GM21528 (cell line): ENCODE results near the gene PTPRD.

Source experiments
- ATAC-seq: cut with Tn5 transposase; IDR thresholded peaks from one replicate; pipeline ENCODE4 v1.9.1; 2021; ENCODE audit warnings: mild to moderate bottlenecking, moderate library complexity; ENCODE audit not compliant: unreplicated experiment, low FRiP score

PTPRD gene

DNA sequence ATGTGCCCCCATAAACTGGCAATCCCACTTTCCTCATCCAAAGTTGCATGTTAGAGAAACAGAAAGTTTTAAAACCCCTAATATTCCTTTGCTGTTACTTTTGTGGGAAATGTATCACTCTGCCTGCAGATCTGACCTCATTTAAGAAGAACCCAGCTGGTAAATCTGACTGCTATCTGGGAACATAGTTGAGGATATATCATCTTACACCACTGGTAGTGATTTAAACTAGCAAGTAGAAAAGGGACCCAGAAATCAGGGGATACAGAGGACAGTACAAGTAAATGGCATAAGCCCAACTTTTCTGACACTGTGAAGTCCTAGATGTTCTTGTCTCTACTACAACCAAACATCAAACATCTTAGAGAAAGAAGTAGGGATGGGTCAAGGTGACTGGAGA lies 1752.7 kb downstream of the PTPRD start:
- no peak for ATAC-seq

DNA sequence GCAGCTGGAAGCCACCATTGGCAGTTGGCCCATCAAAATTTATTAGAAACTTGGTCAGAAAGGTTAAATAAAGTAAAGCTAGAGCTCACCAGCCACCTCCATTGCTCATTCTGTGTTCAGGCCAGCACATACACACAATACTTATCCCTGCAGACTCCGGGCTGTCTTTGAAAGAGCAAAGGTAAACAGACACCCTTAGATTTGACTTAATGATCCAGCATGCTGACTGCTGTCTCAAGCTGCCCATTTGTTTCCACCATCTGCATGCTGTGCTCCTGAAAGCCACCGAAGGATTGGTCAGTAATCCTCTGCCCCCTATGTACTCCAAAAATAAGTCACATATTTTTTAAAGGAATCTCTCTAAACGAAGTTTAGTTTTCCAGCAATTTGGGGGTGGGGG lies 1753.4 kb downstream of the PTPRD start:
- ATAC-seq = no peak

DNA sequence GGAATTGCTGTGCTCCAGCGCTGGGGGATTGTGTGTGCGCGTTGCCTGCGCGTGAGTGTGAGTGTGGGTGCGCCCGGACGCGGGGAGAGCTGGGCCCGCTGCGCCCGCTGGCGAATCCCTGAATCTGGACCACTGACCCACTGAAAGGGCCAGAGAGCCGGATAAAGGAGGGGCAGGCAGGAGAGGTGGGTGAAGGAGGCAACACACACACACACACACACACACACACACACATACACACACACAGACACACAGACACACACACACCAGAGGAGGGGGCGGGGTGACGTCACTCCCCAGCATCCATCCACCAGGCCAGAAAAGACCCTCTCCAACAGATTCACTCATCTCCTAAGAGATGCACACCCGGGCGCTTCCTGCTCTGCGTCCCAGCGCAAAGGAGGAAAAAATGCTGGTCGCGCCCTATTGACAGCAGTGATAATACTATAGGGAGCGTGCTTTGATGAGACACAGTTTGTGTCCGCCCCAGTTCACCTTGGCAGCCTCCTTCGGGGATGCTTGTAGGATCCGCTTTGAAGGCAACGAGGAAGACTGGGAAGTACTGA lies 1754.1 kb downstream of the PTPRD start:
- no peak for ATAC-seq

- ATAC-seq = no peak
Observed at GRCh38 chr9:8857926-8858595, 1754.7 kb downstream of the PTPRD start.

GRCh38 chr9:8857068-8857925 lies 1755.5 kb downstream of the PTPRD start:
- no peak for ATAC-seq

DNA sequence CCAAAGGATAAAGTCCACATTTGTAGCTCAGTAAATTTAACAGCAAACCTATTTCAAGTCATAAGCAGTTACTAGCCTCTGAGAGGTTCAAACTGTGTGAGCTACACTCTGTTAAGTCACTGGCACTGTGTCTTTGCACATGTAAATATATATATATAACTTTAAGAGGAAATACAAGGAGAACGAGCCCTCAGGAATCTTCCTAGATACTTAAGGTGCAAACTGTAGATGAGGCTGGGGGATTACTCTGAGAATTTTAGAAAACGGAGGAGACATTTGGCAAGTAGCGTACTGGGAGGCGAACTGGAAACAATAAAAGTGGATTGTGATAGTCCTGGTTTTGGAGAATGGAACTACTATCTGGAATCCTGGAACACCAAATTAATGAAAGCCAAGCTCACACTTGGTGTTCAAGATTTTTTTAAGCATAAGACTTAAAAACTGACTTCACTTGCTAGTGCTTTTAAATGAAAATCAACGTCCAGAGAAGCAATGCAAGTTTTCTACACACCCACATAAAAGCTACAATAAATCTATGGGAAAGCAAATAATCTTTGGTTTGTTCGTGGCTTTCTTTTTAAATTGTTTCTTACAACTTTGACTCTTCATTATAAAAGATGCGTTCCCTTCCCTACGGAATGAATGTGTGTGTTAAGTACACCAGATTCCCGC lies 1756.3 kb downstream of the PTPRD start:
- no peak for ATAC-seq

GRCh38 chr9:8855046-8855445 lies 1757.8 kb downstream of the PTPRD start:
- ATAC-seq = no peak

DNA sequence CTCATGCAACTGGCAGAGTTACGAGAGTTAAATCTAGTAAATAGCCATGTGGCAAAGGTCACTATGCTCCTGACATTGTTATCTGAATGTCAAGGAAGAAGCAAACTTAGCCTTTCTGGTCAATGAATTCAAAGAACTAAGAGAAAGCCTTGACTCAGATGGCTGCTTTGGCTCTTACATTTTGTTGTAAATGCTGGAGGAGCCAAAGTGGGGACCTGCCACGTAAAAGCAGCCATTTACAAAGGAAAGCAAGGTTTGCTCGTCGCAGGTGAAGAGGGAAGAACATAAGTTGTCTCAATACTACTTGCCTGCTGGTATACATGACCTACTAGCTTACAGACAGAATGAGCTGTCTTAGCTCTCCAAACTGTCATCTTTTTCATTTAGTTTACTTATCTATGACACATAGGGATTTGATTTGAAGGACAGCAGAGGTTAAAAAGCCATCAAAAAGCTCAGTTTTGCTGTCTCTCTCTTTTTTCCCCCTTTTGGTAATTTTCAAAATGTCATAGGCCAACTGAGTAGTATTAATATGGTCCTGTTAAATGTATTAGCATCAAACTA lies 1760.4 kb downstream of the PTPRD start:
- ATAC-seq = no peak

- ATAC-seq = no peak
Observed at GRCh38 chr9:8850914-8851313, 1761.9 kb downstream of the PTPRD start.

DNA sequence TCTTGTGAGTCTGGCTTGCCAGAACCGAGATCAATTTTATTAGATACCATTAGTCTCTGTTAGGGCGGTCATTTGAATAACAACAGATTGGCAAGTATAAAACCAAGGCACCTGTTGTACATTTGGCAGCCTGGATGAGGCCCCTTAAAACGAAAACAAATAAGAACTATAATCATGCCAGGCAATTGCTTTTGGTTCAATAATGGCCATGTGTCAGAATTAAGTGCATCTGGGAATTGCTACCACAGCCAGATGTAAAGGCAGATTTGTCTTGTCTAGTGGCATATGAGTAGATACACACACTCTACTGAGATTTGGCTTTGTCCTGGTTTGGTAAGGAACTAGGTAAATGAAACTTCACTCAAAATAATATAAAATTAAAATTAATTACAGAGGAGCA lies 1767.0 kb downstream of the PTPRD start:
- ATAC-seq = no peak

DNA sequence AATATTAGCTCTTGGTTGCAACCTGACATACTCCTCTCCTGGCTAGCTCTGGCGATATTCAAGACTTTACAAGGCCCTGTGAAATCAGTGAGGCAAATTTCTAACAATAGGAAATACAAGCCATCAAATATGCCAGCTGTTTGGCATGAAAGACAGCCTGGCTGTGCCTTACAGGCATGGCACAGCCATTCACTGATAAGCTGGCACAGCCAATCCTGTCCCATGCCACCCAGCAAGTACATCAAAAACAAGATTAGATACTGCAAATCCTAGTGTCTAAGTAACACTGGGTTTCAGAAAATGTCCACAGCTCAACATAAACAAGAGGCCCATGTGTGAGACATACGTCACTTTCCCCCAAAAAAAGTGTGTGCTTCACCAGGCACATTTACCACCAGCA lies 1767.4 kb downstream of the PTPRD start:
- ATAC-seq = no peak

DNA sequence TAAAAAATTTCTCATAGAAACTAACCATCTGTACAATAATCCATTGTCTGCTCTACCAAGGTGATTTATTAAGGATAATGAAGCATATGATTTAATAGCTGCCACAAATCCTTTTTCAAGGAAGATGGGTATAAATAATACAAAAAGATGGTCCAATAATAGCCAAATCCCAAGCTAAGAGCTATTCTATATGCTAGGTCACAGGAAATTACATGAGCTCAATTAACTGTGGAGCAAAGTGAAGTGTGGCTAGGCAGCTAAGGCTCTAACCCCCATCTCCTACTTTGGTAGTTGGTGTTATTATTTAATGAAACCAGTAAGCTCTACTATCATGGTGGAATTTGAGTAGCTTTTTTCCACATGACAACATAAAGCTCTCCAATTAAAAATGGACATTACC lies 1768.3 kb downstream of the PTPRD start:
- no peak for ATAC-seq

DNA sequence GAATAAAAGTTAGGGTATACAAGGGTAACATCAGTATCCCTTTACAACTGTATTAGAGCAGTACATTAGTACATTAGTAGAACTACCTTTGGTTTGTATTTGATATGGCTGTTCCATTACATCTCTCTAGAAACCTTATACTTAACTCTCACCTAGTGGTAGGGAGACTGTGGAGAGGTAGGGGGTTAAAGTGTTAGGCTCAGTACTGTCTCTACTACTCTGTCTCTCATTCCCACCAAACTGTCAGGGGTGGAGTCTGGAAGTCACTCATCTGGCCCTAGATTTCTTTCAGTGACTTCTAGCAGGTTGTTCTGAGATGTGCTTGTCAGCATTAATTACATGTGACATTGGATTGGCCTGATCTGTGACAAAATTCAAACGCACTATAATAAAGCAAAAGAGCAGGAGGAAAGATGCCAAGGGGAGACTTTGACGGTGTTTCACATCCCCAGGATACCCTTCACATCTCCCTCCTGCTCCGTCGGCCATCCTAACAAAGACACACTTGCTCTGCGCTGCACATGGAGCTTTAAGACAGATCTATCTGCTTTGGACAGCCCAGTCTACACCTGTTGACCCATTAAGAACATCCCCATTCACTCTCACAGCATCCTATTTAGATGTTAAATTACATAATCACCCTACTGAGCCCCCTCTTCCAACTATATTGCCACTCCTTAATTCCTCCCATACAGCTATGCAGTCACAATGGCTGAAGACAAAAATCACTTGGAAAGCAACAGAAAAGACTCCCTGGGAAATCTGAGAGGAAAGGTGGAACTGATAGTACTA lies 1770.2 kb downstream of the PTPRD start:
- no peak for ATAC-seq

- no peak for ATAC-seq
Observed at GRCh38 chr9:8838136-8838535, 1774.7 kb downstream of the PTPRD start.

DNA sequence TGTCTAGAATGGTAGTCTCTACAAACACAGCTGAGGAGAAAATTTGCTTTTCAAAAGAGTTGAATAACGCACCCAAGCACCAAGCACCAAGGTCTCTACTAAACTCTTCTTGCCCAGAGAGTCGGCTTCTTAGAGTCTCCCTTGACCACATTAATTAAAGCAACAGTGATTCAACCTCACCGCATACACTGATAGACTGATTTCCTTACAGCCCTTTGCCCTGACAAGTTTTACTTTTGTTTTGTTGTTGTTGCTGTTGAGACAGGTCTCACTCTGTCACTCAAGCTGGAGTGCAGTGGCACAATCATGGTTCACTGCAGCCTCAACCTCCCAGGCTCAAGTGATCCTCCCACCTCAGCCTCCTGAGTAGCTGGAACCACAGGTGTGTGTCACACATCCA lies 1777.5 kb downstream of the PTPRD start:
- ATAC-seq = no peak

DNA sequence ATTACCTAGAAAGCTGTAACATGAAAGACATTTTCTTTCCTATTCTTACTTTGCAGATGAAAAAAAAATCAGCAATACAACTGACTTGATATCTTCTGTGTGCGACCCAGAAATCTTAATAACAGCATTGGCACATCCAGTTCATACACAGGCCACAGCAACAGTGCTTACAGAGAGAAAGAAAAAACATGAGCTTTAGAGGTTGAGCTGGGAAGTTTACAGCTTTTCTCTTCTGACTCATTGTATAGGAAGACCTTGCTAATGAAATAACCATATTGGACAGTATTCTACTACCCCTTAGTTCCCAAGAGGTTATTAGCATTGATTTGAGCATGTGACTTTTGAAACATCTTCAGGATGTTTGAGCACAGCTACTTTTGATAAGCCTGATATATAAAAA lies 1779.8 kb downstream of the PTPRD start:
- ATAC-seq = no peak

GRCh38 chr9:8832386-8832785 lies 1780.4 kb downstream of the PTPRD start:
- no peak for ATAC-seq

DNA sequence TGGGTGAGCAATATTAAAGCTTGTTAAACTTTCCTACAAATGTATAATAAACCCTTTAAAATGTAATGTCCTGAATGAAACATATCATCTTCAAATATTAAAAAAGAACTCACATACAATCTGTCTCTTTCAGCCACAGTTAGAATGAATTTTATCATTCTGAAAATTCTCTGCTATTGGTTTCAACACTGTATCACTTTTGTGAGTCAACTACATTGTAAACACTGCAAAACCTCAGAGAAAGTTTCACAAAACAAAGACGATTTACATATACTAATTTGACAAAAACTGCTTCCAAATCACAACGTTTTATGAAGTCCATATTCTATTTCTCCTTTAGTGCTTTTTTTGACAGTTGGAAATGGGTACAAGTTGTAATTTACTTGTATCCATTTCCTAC lies 1781.2 kb downstream of the PTPRD start:
- ATAC-seq = no peak

- ATAC-seq = no peak
Observed at GRCh38 chr9:8826281-8826680, 1786.5 kb downstream of the PTPRD start.

DNA sequence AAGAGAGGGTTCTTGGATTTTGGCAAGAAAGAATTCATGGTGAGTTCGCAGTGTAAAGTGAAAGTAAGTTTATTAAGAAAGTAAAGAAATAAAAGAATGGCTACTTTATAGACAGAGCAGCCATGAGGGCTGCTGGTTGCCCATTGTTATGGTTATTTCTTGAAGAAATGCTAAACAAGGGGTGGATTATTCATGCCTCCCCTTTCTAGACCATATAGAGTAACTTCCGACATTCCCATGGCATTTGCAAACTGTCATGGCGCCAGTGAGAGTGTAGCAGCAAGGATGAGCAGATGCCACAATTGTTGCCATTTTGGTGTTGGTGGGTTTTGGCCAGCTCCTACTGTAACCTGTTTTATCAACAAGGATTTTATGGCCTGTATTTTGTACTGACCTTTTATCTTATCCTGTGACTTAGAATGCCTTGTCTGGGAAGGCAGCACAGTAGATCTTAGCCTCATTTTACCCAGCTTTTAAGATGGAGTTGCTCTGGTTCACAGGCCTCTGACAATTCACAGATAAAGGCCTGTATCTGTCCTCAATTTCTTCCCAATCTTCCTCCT lies 1787.1 kb downstream of the PTPRD start:
- ATAC-seq = no peak
